HepG2 (cell line): Measurements from ENCODE around the gene AGAP1.

Experiments used
- AHR ChIP-seq: IDR thresholded peaks from 2 replicates; pipeline ENCODE4 v1.6.1; 2018; ENCODE audit warnings: missing genetic modification reagents, missing compliant biosample characterization
- CAMTA2 ChIP-seq: sonication (generic); formaldehyde crosslinking; IDR thresholded peaks from 2 replicates; pipeline ENCODE4 v1.4.0; 2020; ENCODE audit warnings: mild to moderate bottlenecking, missing genetic modification reagents, borderline replicate concordance
- HCFC1 ChIP-seq: fragments of 150-350 bp; IDR thresholded peaks from 2 replicates; pipeline ENCODE4 v1.6.1; 2014; ENCODE audit warnings: low read depth, low read length
- MAFK ChIP-seq, 2 experiments: IDR thresholded peaks in 1 of 2; conservative IDR thresholded peaks in 1 of 2; 2 replicates each; pipeline ENCODE4 v1.6.1; 2011; ENCODE audit warnings: improper control_type of control experiment in 2 of 2, low read length in 2 of 2
- POLR2AphosphoS5 ChIP-seq: IDR thresholded peaks from 2 replicates; pipeline ENCODE4 v1.6.1; 2012; ENCODE audit warnings: low read depth, low read length
- SUZ12 ChIP-seq: fragments of 150-350 bp; IDR thresholded peaks from 2 replicates; pipeline ENCODE4 v1.6.1; 2014; ENCODE audit warnings: low read depth, low read length
- TBP ChIP-seq: sonication (generic); formaldehyde crosslinking; IDR thresholded peaks from 2 replicates; pipeline ENCODE4 v1.5.0; 2020; ENCODE audit warnings: missing genetic modification reagents
- ZSCAN31 ChIP-seq: sonication (generic); formaldehyde crosslinking; IDR thresholded peaks from 2 replicates; pipeline ENCODE4 v1.5.0; 2020; ENCODE audit warnings: low read depth, mild to moderate bottlenecking, missing genetic modification reagents
- TF ChIP-seq, protein P1 (sequence below): sonication (generic); formaldehyde crosslinking; IDR thresholded peaks from 2 replicates; pipeline ENCODE4 v1.9.0; 2021; ENCODE audit warnings: missing genetic modification reagents, borderline replicate concordance
- TF ChIP-seq, protein P2 (sequence below): sonication (generic); formaldehyde crosslinking; IDR thresholded peaks from 2 replicates; pipeline ENCODE4 v1.5.0; 2020; ENCODE audit warnings: mild to moderate bottlenecking, missing genetic modification reagents, moderate library complexity
- TF ChIP-seq, protein P3 (sequence below): sonication (generic); formaldehyde crosslinking; IDR thresholded peaks from 2 replicates; pipeline ENCODE4 v1.5.0; 2020; ENCODE audit warnings: missing genetic modification reagents

DNA sequence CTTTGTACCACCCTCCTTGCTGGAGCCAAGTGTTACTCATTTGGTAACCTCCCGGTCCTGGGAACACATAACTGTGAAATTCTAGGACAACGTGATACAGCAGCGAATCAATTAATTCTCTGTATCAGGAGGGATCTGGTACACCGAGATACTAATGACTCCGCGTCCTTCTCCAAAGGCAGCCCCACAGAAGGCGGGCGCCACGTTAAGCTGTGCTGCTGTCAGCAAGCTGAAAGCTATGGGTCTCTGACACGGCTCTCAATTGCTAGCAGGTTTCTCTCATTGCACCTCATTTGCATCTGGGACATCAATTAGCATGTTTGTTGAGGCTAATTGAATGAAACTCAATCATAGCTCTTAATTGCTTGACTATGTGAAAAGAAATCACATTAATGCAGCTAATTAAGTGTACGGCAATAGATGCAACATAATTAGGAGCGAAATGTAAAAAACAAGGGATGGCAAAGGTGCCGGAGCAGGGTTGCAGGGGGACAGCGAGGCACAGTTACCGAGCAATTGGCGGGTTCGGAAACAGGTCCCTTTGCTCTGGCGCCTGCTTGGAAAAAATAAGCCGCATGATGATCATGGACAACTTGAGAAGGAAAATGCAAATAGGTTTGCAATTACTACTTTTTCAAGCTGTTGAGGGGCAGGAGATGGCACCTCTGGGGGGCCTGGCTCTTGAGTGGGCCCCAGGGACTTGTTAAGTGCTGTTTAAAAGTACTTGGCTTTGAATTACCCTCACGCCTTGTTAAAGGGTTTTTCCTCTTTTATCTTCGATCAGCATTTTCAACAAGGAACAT, 410.1 kb downstream of the AGAP1 start:
- TF ChIP-seq, protein P1, sequence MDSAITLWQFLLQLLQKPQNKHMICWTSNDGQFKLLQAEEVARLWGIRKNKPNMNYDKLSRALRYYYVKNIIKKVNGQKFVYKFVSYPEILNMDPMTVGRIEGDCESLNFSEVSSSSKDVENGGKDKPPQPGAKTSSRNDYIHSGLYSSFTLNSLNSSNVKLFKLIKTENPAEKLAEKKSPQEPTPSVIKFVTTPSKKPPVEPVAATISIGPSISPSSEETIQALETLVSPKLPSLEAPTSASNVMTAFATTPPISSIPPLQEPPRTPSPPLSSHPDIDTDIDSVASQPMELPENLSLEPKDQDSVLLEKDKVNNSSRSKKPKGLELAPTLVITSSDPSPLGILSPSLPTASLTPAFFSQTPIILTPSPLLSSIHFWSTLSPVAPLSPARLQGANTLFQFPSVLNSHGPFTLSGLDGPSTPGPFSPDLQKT (CRISPR knock-in tag), result no peak
- no peak for TF ChIP-seq AHR (CRISPR knock-in tag)
- TF ChIP-seq, protein P2, sequence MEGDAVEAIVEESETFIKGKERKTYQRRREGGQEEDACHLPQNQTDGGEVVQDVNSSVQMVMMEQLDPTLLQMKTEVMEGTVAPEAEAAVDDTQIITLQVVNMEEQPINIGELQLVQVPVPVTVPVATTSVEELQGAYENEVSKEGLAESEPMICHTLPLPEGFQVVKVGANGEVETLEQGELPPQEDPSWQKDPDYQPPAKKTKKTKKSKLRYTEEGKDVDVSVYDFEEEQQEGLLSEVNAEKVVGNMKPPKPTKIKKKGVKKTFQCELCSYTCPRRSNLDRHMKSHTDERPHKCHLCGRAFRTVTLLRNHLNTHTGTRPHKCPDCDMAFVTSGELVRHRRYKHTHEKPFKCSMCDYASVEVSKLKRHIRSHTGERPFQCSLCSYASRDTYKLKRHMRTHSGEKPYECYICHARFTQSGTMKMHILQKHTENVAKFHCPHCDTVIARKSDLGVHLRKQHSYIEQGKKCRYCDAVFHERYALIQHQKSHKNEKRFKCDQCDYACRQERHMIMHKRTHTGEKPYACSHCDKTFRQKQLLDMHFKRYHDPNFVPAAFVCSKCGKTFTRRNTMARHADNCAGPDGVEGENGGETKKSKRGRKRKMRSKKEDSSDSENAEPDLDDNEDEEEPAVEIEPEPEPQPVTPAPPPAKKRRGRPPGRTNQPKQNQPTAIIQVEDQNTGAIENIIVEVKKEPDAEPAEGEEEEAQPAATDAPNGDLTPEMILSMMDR (CRISPR knock-in tag), result no peak
- TF ChIP-seq TBP (CRISPR knock-in tag), result no peak
- TF ChIP-seq SUZ12, result no peak
- no peak for TF ChIP-seq ZSCAN31
- TF ChIP-seq POLR2AphosphoS5, result no peak
- TF ChIP-seq MAFK (conservative IDR thresholded peaks at IDR 0.05 in 1 of 2, IDR thresholded peaks at IDR 0.05 in 1 of 2; ENCODE audit: low read length in 2 of 2), result peak in 1 of 2 experiments; percentile 33; a peak in 2 of 4 replicates
- TF ChIP-seq, protein P3, sequence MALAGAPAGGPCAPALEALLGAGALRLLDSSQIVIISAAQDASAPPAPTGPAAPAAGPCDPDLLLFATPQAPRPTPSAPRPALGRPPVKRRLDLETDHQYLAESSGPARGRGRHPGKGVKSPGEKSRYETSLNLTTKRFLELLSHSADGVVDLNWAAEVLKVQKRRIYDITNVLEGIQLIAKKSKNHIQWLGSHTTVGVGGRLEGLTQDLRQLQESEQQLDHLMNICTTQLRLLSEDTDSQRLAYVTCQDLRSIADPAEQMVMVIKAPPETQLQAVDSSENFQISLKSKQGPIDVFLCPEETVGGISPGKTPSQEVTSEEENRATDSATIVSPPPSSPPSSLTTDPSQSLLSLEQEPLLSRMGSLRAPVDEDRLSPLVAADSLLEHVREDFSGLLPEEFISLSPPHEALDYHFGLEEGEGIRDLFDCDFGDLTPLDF, result no peak
- no peak for TF ChIP-seq HCFC1
- no peak for TF ChIP-seq CAMTA2
